HG03354 (cell line): ENCODE results near the gene ZNF594.
"Not testable (repeated sequence)": the region's sequence is repeated elsewhere in the genome, so short reads cannot be mapped to it uniquely, and the experiment has no call there.

ENCODE experiments used
- ATAC-seq: cut with Tn5 transposase; IDR thresholded peaks from one replicate; pipeline ENCODE4 v1.9.1; 2021; ENCODE audit warnings: mild to moderate bottlenecking; ENCODE audit not compliant: unreplicated experiment, poor library complexity, severe bottlenecking

The ZNF594 gene

GRCh38 chr17:5203178-5203907 lies 11.7 kb upstream of the ZNF594 start:
- ATAC-seq: no peak

- ATAC-seq: no peak
These were observed 9.3 kb upstream of the ZNF594 start for GRCh38 chr17:5201011-5201410.

GRCh38 chr17:5200360-5200759 lies 8.7 kb upstream of the ZNF594 start:
- ATAC-seq: no peak

- no peak for ATAC-seq
These were observed 6.8 kb upstream of the ZNF594 start for GRCh38 chr17:5198472-5198871.

- no peak for ATAC-seq
These were observed 2.7 kb upstream of the ZNF594 start for GRCh38 chr17:5194346-5194745.

GRCh38 chr17:5184288-5184687 lies 7.4 kb downstream of the ZNF594 start:
- ATAC-seq: no peak

- ATAC-seq: no peak
These were observed 8.3 kb downstream of the ZNF594 start for GRCh38 chr17:5183410-5183793.

GRCh38 chr17:5182597-5183409 lies 8.9 kb downstream of the ZNF594 start:
- no peak for ATAC-seq

GRCh38 chr17:5181509-5182305 lies 10.0 kb downstream of the ZNF594 start:
- ATAC-seq: no peak

- ATAC-seq: no peak
These were observed 12.7 kb downstream of the ZNF594 start for GRCh38 chr17:5179003-5179402.

- ATAC-seq: not testable (repeated sequence)
These were observed 16.6 kb downstream of the ZNF594 start for GRCh38 chr17:5175027-5175426.

GRCh38 chr17:5165791-5166564 lies 25.7 kb downstream of the ZNF594 start:
- not testable (repeated sequence) for ATAC-seq

- ATAC-seq: no peak
These were observed 27.2 kb downstream of the ZNF594 start for GRCh38 chr17:5164436-5164835.

- ATAC-seq: not testable (repeated sequence)
These were observed 29.9 kb downstream of the ZNF594 start for GRCh38 chr17:5161793-5162192.

GRCh38 chr17:5160702-5161101 lies 31.0 kb downstream of the ZNF594 start:
- not testable (repeated sequence) for ATAC-seq

GRCh38 chr17:5146122-5146521 lies 45.5 kb downstream of the ZNF594 start:
- not testable (repeated sequence) for ATAC-seq

- ATAC-seq: not testable (repeated sequence)
These were observed 48.8 kb downstream of the ZNF594 start for GRCh38 chr17:5142877-5143276.

- no peak for ATAC-seq
These were observed 52.3 kb downstream of the ZNF594 start for GRCh38 chr17:5139458-5139732.

- ATAC-seq: no peak
These were observed 52.8 kb downstream of the ZNF594 start for GRCh38 chr17:5138616-5139457.
